ENCODE data around the gene ANKRD13B.

The ANKRD13B gene

GRCh38 chr17:29653995-29654714 lies 61.2 kb downstream of the ANKRD13B start:
- DNase-seq: no peak

- DNase-seq: no peak
Measured at GRCh38 chr17:29655323-29655722, 62.4 kb downstream of the ANKRD13B start.

DNA sequence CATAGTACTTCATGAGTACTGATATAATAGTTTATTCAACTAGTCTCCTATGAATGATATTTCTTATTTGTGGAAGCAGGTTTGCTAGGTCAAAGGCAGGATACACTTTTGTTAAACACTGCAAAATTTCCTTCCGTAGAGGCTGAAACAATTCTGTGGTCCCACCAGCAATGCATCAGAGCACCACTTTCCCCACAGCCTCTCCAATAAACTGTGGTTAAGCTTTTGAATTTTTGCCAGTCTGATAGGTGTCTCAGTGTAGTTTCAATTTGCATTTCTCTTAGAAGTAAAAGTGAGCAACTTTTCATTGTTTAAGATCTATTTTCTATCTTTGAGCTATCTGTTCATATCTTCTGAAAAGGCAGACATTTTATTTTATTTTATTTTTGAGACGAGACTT lies 66.2 kb downstream of the ANKRD13B start:
- DNase-seq: peak; percentile 29

GRCh38 chr17:29661213-29661612 lies 68.3 kb downstream of the ANKRD13B start:
- no peak for DNase-seq

- no peak for DNase-seq
Measured at GRCh38 chr17:29663155-29663554, 70.2 kb downstream of the ANKRD13B start.
